ENCODE measurements around the gene TBC1D9. TPM values are rescaled to one million over a fixed set of nuclear protein-coding genes. Genes with fewer than 3 reads are reported as not detected.

TBC1D9 gene
- total RNA-seq, 1 donor from 2014 or later = 34.1 TPM

DNA sequence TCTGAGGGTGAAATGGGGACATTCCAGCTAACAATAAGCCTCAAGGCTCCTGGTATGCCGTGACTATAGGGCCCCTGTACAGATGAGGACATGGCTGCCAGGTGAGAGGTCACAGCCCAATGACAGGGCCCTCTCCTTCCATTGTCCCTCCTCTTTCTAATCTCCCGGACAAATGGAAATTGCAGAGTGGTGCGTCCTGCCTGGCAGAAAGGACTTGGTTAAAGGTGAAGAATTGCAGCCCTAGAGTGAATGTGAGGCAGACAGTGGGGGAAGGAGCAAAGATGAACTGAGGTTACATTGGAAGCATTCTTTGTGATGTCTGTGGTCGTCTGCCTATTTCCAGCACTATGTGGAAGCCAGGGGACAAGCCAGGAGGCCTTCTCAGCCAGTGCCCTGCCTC is 180.7 kb downstream of the TBC1D9 start:
- no peaks in the 10 kb centered on the region for H3K36me3 Mint-ChIP-seq
- peaks cover 7% of the 10 kb centered on the region for H3K9me3 Mint-ChIP-seq
- H3K4me1 Mint-ChIP-seq (ENCODE audit: unreplicated experiment) = no peaks in the 10 kb centered on the region
- peaks cover 54% of the 10 kb centered on the region for H3K27me3 Mint-ChIP-seq
- DNase-seq (ENCODE audit: extremely low spot score, unreplicated experiment) = no peak
- TF ChIP-seq, protein P1, sequence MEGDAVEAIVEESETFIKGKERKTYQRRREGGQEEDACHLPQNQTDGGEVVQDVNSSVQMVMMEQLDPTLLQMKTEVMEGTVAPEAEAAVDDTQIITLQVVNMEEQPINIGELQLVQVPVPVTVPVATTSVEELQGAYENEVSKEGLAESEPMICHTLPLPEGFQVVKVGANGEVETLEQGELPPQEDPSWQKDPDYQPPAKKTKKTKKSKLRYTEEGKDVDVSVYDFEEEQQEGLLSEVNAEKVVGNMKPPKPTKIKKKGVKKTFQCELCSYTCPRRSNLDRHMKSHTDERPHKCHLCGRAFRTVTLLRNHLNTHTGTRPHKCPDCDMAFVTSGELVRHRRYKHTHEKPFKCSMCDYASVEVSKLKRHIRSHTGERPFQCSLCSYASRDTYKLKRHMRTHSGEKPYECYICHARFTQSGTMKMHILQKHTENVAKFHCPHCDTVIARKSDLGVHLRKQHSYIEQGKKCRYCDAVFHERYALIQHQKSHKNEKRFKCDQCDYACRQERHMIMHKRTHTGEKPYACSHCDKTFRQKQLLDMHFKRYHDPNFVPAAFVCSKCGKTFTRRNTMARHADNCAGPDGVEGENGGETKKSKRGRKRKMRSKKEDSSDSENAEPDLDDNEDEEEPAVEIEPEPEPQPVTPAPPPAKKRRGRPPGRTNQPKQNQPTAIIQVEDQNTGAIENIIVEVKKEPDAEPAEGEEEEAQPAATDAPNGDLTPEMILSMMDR (conservative IDR thresholded peaks at IDR 0.05) = no peak
- no peak overlapping the region for H3K27ac Mint-ChIP-seq
- H3K4me3 Mint-ChIP-seq = no peak overlapping the region

- DNase-seq (ENCODE audit: extremely low spot score, unreplicated experiment) = no peak
- peaks cover 9% of the 10 kb centered on the region for H3K4me1 Mint-ChIP-seq (ENCODE audit: unreplicated experiment)
- H3K4me3 Mint-ChIP-seq = no peak overlapping the region
- no peak overlapping the region for H3K27ac Mint-ChIP-seq
- peaks cover 45% of the 10 kb centered on the region for H3K27me3 Mint-ChIP-seq
- H3K9me3 Mint-ChIP-seq = peaks cover 8% of the 10 kb centered on the region
- no peaks in the 10 kb centered on the region for H3K36me3 Mint-ChIP-seq
- TF ChIP-seq, protein P1 (conservative IDR thresholded peaks at IDR 0.05) = no peak
Measured at GRCh38 chr4:140571620-140572019, 184.6 kb downstream of the TBC1D9 start.

Other genes with a start within 250 kb of the TBC1D9 start
- 35.9 and 50.2 TPM in 2 replicates for gene ELMOD2, start 232.2 kb downstream of the TBC1D9 start, total RNA-seq (ENCODE audit: low replicate concordance)
- 0.41 TPM in 1 of 2 replicates, not detected in the other for gene UCP1, start 187.4 kb downstream of the TBC1D9 start, total RNA-seq (ENCODE audit: low replicate concordance)